HG03175 (cell line): ENCODE results near the gene COL6A1.

Source experiments
- ATAC-seq: cut with Tn5 transposase; IDR thresholded peaks from one replicate; pipeline ENCODE4 v1.9.1; 2021; ENCODE audit warnings: mild to moderate bottlenecking, moderate library complexity; ENCODE audit not compliant: unreplicated experiment

The COL6A1 gene

GRCh38 chr21:45994086-45994661 lies 12.6 kb downstream of the COL6A1 start:
- no peak for ATAC-seq

- ATAC-seq = no peak
Measured at GRCh38 chr21:45994759-45995685, 13.5 kb downstream of the COL6A1 start.

DNA sequence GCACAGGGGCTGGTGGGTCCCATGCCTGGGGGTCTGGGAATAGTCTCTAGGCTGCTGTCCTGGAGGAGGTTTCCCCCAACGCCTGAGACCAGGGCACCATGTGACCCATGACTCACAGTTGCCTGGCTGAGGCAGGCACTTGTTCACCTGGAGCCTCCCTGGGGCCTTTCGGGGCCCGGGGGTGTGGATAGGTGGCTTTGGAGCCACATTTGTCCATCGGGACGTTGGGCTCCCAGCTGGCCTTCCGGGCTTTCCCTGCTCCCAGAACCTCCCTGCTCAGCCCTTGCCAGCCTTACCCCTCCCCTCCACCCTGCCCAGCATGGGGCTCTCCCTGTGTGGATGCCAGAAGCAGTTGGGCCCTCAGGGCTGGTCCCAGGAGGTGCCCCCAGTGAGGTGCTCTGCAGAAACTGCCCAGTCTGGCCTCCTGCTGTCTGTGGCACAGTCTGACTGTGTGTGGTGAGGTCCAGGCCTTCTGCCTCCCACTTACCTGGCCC lies 14.2 kb downstream of the COL6A1 start:
- no peak for ATAC-seq

DNA sequence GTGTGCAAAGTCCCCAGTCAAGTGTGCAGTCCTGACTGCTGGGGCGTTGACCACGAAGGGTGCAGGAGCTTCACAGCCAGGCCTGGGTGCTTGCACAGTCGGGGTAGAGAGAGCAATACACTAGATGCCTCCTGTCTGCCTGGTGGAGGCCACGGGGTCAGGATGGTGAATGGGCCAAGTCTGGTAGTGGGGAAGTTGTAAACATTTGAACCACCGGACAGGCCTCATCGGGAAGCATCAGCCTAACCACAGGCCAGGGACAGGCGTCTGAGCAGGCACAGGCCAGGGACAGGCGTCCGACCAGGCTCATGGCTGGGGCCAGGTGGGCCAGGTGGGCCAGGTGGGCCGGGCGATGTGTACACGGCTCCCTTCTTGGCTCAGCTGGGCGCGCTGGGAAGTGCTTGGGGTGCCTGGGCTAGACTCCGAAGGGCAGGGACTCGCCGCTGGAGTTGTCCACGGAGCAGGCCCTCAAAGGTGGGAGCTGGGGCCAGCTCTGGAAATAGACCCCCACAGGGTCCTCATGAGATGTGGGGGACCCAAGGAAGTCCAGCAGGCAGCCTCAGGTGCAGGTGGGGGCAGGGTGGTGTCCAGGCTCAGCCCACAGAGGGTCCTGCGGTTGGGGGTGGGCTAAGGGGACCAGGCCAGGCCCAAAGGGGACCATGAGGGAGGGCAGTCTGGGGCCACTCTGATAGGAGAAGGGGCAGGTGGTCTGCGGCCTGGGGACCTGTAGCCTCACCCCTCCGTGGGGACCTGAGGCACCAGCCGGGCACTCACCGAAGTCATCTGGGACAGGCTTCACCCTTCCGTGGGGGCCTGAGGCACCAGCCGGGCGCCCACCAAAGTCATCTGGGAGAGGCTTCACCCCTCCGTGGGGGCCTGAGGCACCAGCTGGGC lies 15.0 kb downstream of the COL6A1 start:
- no peak for ATAC-seq

GRCh38 chr21:45997205-45997494 lies 15.6 kb downstream of the COL6A1 start:
- no peak for ATAC-seq

DNA sequence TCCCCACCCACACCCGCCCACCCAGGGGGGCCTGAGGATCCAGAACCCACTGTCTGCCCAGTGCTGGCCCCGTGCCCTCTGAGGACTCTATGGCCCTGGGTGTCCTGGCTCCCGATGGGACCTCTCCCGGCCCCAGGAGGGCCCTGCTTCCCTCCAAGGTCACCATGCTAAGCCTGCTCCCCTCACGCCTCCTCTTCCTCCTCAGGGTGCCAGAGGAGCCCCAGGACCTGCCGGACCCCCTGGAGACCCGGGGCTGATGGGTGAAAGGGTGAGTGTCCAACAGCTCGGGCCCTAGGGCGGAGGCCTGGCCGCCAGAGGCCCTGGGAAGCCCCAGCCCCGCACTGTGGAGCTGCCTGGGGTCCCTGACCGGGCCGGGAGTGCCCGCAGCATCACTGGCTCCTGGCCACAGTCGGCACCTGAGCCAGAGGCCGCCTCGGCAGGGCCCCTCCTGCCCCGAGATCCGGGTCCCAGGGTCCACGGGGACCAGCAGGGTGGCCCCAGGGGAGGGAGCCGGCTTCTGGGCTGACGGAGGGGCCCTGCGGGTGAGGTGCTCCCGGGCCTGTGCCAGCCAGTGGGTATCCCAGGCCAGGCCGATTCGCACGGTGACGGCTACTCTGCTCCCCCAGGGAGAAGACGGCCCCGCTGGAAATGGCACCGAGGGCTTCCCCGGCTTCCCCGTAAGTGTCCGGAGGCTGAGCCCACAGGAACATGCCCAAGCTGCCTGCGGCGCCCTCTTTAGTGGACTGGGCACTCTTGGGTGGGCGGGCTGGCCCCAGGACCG lies 16.1 kb downstream of the COL6A1 start:
- no peak for ATAC-seq

DNA sequence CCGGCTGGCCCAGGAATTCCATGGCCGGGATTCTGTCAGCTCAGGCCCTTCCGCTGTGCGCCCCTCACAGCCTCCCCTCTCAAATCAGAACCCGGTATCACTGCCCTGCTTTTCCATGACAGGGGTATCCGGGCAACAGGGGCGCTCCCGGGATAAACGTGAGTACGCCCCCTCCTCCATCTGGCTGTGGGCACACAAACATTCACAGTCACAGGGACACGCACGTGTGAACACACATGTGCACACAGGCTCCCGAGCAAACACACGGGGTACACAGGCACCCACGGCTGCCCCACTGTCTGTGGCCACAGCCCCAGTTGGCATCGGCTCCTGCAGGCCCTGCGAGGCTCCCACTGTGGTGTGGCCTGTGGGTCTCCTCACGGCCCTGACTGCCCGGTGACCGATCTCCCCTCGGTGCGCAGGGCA lies 16.7 kb downstream of the COL6A1 start:
- ATAC-seq = no peak

GRCh38 chr21:45998871-45999580 lies 17.5 kb downstream of the COL6A1 start:
- ATAC-seq = no peak

- no peak for ATAC-seq
Measured at GRCh38 chr21:45999581-46000181, 18.1 kb downstream of the COL6A1 start.

GRCh38 chr21:46000182-46000730 lies 18.7 kb downstream of the COL6A1 start:
- ATAC-seq = no peak

- ATAC-seq = no peak
Measured at GRCh38 chr21:46000731-46001641, 19.4 kb downstream of the COL6A1 start.

- ATAC-seq = no peak
Measured at GRCh38 chr21:46001821-46002681, 20.5 kb downstream of the COL6A1 start.

- no peak for ATAC-seq
Measured at GRCh38 chr21:46002841-46003574, 21.4 kb downstream of the COL6A1 start.

GRCh38 chr21:46003575-46004007 lies 22.0 kb downstream of the COL6A1 start:
- no peak for ATAC-seq

DNA sequence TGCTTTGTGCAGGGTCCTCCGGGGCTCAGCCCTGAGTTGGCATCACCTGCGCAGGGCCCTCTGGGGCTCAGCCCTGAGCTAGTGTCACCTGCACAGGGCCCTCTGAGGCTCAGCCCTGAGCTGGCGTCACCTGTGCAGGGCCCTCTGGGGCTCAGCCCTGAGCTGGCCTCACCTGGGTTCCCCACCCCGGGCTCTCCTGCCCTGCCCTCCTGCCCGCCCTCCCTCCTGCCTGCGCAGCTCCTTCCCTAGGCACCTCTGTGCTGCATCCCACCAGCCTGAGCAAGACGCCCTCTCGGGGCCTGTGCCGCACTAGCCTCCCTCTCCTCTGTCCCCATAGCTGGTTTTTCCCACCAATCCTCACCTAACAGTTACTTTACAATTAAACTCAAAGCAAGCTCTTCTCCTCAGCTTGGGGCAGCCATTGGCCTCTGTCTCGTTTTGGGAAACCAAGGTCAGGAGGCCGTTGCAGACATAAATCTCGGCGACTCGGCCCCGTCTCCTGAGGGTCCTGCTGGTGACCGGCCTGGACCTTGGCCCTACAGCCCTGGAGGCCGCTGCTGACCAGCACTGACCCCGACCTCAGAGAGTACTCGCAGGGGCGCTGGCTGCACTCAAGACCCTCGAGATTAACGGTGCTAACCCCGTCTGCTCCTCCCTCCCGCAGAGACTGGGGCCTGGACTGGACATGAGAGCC lies 22.7 kb downstream of the COL6A1 start:
- ATAC-seq = no peak

DNA sequence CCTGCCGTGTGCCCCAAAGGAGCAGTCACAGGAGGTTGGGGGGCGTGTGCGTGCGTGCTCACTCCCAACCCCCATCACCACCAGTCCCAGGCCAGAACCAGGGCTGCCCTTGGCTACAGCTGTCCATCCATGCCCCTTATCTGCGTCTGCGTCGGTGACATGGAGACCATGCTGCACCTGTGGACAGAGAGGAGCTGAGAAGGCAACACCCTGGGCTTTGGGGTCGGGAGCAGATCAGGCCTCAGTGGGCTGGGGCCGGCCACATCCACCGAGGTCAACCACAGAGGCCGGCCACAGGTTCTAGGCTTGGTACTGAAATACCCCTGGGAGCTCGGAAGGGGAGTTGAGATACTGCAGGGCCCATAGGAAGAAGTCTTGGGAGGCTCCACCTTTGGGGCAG lies 23.5 kb downstream of the COL6A1 start:
- no peak for ATAC-seq
